ENCODE measurements around the gene TNRC6A.

- TF ChIP-seq CTCF (CRISPR knock-in tag; IDR thresholded peaks at IDR 0.05), result peak; percentile 91
- TF ChIP-seq ZZZ3 (CRISPR knock-in tag; IDR thresholded peaks at IDR 0.05; ENCODE audit: borderline replicate concordance), result no peak
- no peak for TF ChIP-seq TCF7 (IDR thresholded peaks at IDR 0.05; ENCODE audit: low read depth)
- no peak for TF ChIP-seq POLR2A (IDR thresholded peaks at IDR 0.05; ENCODE audit: insufficient read depth in 1 of 2, low read depth in 2 of 2, low read length in 2 of 2)
- TF ChIP-seq ERF (CRISPR knock-in tag; IDR thresholded peaks at IDR 0.05), result peak; percentile 60; the same call in 1 of the 2 replicates
- no peak for TF ChIP-seq PCBP1 (IDR thresholded peaks at IDR 0.05; ENCODE audit: borderline replicate concordance, low read depth, low read length)
- TF ChIP-seq CCAR2 (optimal IDR thresholded peaks at IDR 0.05; ENCODE audit: low read depth, low read length), result no peak
- TF ChIP-seq SOX6 (IDR thresholded peaks at IDR 0.05), result no peak
- no peak for TF ChIP-seq SOX6 (CRISPR knock-in tag; IDR thresholded peaks at IDR 0.05)
Measured at GRCh38 chr16:24834459-24835335, 105.2 kb downstream of the TNRC6A start.
